WTC11 (cell line): Measurements from ENCODE around the gene GRIN2A. TPM values are rescaled to one million over a fixed set of nuclear protein-coding genes. Genes with fewer than 3 reads are reported as not detected.

Experiments
- ATAC-seq: fragments of 200-7000 bp; cut with Tn5 transposase; 2 replicates; pipeline ENCODE4 v1.10.0; 2021; ENCODE audit warnings: mild to moderate bottlenecking, moderate library complexity
- CTCF ChIA-PET: fragments of 300-600 bp; sonication (Branson Sonifier 250); formaldehyde crosslinking; loops from one replicate; lab custom pipeline; 2021; ENCODE audit warnings: antibody characterized with exemption; lab: Charles Lee
- POLR2A ChIA-PET: fragments of 350-600 bp; sonication (Branson Sonifier 250); formaldehyde crosslinking; loops from one replicate; lab custom pipeline; 2021; ENCODE audit warnings: antibody characterized with exemption; lab: Charles Lee
- DNase-seq: peaks from one replicate; pipeline ENCODE4 v3.0.0; 2021; ENCODE audit warnings: low spot score
- H3K27ac Mint-ChIP-seq: 2 replicates; pipeline ENCODE4 v1.8.0; 2021; ENCODE audit warnings: mixed read lengths
- H3K27me3 Mint-ChIP-seq: 2 replicates; pipeline ENCODE4 v1.8.0; 2021; ENCODE audit warnings: low read depth, mild to moderate bottlenecking, moderate library complexity, mixed read lengths
- H3K36me3 Mint-ChIP-seq: 2 replicates; pipeline ENCODE4 v1.8.0; 2021; ENCODE audit warnings: mixed read lengths
- H3K4me1 Mint-ChIP-seq: 2 replicates; pipeline ENCODE4 v1.8.0; 2022; ENCODE audit warnings: mixed read lengths
- H3K4me3 Mint-ChIP-seq: 2 replicates; pipeline ENCODE4 v1.8.0; 2021; ENCODE audit warnings: mild to moderate bottlenecking, moderate library complexity, mixed read lengths
- H3K9me3 Mint-ChIP-seq: 2 replicates; pipeline ENCODE4 v1.8.0; 2021; ENCODE audit warnings: mixed read lengths
- CREM ChIP-seq: sonication (generic); formaldehyde crosslinking; IDR thresholded peaks from 2 replicates; pipeline ENCODE4 v1.8.1; 2022; ENCODE audit warnings: mild to moderate bottlenecking, missing genetic modification reagents, moderate library complexity
- FOXJ3 ChIP-seq: sonication (generic); formaldehyde crosslinking; IDR thresholded peaks from 2 replicates; pipeline ENCODE4 v1.9.0; 2021; ENCODE audit warnings: missing genetic modification reagents, mild to moderate bottlenecking, borderline replicate concordance
- GTF2I ChIP-seq: fragments of 250-450 bp; sonication (Bioruptor Pico); conservative IDR thresholded peaks from 2 replicates; pipeline ENCODE4 v1.4.0; 2021; ENCODE audit warnings: mild to moderate bottlenecking
- KAT7 ChIP-seq: sonication (generic); formaldehyde crosslinking; IDR thresholded peaks from 2 replicates; pipeline ENCODE4 v1.8.1; 2023; ENCODE audit warnings: missing genetic modification reagents, mild to moderate bottlenecking, borderline replicate concordance
- NR2C2 ChIP-seq: sonication (generic); formaldehyde crosslinking; IDR thresholded peaks from 2 replicates; pipeline ENCODE4 v1.8.0; 2022; ENCODE audit warnings: mild to moderate bottlenecking, missing genetic modification reagents
- RORB ChIP-seq: fragments of 250-450 bp; sonication (Bioruptor Pico); IDR thresholded peaks from 2 replicates; pipeline ENCODE4 v1.9.0; 2021; ENCODE audit warnings: mild to moderate bottlenecking
- SOX15 ChIP-seq: fragments of 250-450 bp; sonication (Bioruptor Pico); IDR thresholded peaks from 2 replicates; pipeline ENCODE4 v1.9.0; 2021; ENCODE audit warnings: mild to moderate bottlenecking
- SP1 ChIP-seq: sonication (generic); formaldehyde crosslinking; conservative IDR thresholded peaks from 2 replicates; pipeline ENCODE4 v1.8.1; 2022; ENCODE audit warnings: missing genetic modification reagents
- ZNF138 ChIP-seq: sonication (generic); formaldehyde crosslinking; conservative IDR thresholded peaks from 2 replicates; pipeline ENCODE4 v1.8.1; 2022; ENCODE audit warnings: mild to moderate bottlenecking, moderate library complexity, missing genetic modification reagents
- ZNF232 ChIP-seq: sonication (generic); formaldehyde crosslinking; IDR thresholded peaks from 2 replicates; pipeline ENCODE4 v1.8.0; 2022; ENCODE audit warnings: mild to moderate bottlenecking, missing genetic modification reagents
- ZNF317 ChIP-seq: sonication (generic); formaldehyde crosslinking; IDR thresholded peaks from 2 replicates; pipeline ENCODE4 v1.8.1; 2023; ENCODE audit warnings: low read depth, mild to moderate bottlenecking, moderate library complexity, missing genetic modification reagents, borderline replicate concordance
- ZNF416 ChIP-seq: fragments of 250-450 bp; sonication (Bioruptor Pico); IDR thresholded peaks from 2 replicates; pipeline ENCODE4 v1.9.0; 2021; ENCODE audit warnings: mild to moderate bottlenecking, inconsistent platforms
- ZNF423 ChIP-seq: fragments of 250-450 bp; sonication (Bioruptor Pico); IDR thresholded peaks from 2 replicates; pipeline ENCODE4 v2.1.2; 2022; ENCODE audit warnings: mild to moderate bottlenecking, moderate library complexity
- ZNF671 ChIP-seq: fragments of 250-450 bp; sonication (Bioruptor Pico); IDR thresholded peaks from 2 replicates; pipeline ENCODE4 v1.8.0; 2021; ENCODE audit warnings: mild to moderate bottlenecking
- total RNA-seq: library from RNA; stranded (reverse); gene quantifications from 3 replicates; pipeline ENCODE4 v1.2.3, GENCODE V29; 2021
- TF ChIP-seq, protein P1 (sequence below): sonication (generic); formaldehyde crosslinking; IDR thresholded peaks from 2 replicates; pipeline ENCODE4 v1.8.0; 2023; ENCODE audit warnings: missing genetic modification reagents
- TF ChIP-seq, protein P2 (sequence below): sonication (generic); formaldehyde crosslinking; IDR thresholded peaks from 2 replicates; pipeline ENCODE4 v1.8.1; 2022; ENCODE audit warnings: low read depth, mild to moderate bottlenecking, moderate library complexity, missing genetic modification reagents, borderline replicate concordance
- TF ChIP-seq, protein P3 (sequence below): sonication (generic); formaldehyde crosslinking; IDR thresholded peaks from 2 replicates; pipeline ENCODE4 v1.8.1; 2023; ENCODE audit warnings: mild to moderate bottlenecking, missing genetic modification reagents, moderate library complexity
- TF ChIP-seq, protein P4 (sequence below): fragments of 200-600 bp; IDR thresholded peaks from 2 replicates; pipeline ENCODE4 v1.8.0; 2022; ENCODE audit warnings: antibody characterized with exemption
- TF ChIP-seq, protein P5 (sequence below): sonication (generic); formaldehyde crosslinking; IDR thresholded peaks from 2 replicates; pipeline ENCODE4 v1.8.1; 2023; ENCODE audit warnings: mild to moderate bottlenecking, missing genetic modification reagents, borderline replicate concordance

Gene GRIN2A
- total RNA-seq, 1 experiment from 2014 or later, result 3.5 TPM

DNA sequence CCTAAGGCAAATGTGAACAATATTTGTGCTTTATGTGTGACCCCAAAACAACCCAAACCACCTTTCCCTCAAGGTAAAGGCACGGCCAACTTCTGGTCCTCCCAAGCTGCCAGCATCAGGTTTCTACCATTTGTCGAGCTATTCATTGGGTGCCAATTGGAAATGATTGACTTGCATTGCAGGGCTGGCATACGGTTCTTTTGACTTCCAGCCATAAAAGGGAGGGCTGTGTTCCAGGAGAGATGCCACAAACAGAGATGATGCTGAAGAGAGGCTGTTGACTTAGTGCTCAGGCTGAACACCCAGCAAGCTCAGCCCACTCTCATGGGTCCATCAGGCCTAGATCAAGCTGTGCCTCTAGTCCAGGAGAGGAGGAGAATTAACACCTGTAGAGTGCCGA lies 252.4 kb downstream of the GRIN2A start (continued):
- TF ChIP-seq, protein P1, sequence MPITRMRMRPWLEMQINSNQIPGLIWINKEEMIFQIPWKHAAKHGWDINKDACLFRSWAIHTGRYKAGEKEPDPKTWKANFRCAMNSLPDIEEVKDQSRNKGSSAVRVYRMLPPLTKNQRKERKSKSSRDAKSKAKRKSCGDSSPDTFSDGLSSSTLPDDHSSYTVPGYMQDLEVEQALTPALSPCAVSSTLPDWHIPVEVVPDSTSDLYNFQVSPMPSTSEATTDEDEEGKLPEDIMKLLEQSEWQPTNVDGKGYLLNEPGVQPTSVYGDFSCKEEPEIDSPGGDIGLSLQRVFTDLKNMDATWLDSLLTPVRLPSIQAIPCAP (CRISPR knock-in tag), result no peak
- no peak for TF ChIP-seq SOX15 (CRISPR knock-in tag)
- TF ChIP-seq, all 79 proteins: peak for 0

DNA sequence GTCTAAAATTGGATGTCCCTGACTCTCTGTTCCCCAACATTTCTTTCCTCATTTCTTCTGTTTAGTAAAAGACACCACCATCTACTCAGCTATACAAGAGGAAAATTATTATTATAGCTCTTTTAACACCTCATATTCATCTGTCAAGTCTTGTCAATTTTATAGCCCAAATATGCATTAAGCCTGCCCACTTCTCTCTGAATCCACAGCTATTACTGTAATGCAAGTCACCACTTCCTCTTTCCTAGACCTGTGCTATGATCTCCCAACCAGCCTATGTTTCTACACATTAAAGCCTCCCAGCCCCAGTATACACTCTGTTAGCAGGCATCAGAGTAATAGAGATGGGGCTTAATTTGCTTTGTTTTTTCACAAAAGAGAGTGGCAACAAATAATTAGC lies 252.9 kb downstream of the GRIN2A start:
- H3K27ac Mint-ChIP-seq, result no peak overlapping the region
- H3K4me3 Mint-ChIP-seq, result no peak overlapping the region
- DNase-seq, result no peak
- H3K9me3 Mint-ChIP-seq, result no peaks in the 10 kb centered on the region
- POLR2A ChIA-PET, result no interaction called here
- no peaks in the 10 kb centered on the region for H3K36me3 Mint-ChIP-seq
- peaks cover 10% of the 10 kb centered on the region for H3K4me1 Mint-ChIP-seq
- no peak for ATAC-seq
- H3K27me3 Mint-ChIP-seq, result no peaks in the 10 kb centered on the region
- CTCF ChIA-PET, result no interaction called here
- TF ChIP-seq RORB (CRISPR knock-in tag), result no peak
- TF ChIP-seq, protein P2, sequence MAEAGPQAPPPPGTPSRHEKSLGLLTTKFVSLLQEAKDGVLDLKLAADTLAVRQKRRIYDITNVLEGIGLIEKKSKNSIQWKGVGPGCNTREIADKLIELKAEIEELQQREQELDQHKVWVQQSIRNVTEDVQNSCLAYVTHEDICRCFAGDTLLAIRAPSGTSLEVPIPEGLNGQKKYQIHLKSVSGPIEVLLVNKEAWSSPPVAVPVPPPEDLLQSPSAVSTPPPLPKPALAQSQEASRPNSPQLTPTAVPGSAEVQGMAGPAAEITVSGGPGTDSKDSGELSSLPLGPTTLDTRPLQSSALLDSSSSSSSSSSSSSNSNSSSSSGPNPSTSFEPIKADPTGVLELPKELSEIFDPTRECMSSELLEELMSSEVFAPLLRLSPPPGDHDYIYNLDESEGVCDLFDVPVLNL (CRISPR knock-in tag), result no peak
- TF ChIP-seq, protein P1 (CRISPR knock-in tag), result no peak
- no peak for TF ChIP-seq ZNF671 (CRISPR knock-in tag)
- no peak for TF ChIP-seq NR2C2
- TF ChIP-seq GTF2I (CRISPR knock-in tag), result no peak
- TF ChIP-seq, protein P3, sequence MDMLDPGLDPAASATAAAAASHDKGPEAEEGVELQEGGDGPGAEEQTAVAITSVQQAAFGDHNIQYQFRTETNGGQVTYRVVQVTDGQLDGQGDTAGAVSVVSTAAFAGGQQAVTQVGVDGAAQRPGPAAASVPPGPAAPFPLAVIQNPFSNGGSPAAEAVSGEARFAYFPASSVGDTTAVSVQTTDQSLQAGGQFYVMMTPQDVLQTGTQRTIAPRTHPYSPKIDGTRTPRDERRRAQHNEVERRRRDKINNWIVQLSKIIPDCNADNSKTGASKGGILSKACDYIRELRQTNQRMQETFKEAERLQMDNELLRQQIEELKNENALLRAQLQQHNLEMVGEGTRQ, result no peak
- TF ChIP-seq, protein P4, sequence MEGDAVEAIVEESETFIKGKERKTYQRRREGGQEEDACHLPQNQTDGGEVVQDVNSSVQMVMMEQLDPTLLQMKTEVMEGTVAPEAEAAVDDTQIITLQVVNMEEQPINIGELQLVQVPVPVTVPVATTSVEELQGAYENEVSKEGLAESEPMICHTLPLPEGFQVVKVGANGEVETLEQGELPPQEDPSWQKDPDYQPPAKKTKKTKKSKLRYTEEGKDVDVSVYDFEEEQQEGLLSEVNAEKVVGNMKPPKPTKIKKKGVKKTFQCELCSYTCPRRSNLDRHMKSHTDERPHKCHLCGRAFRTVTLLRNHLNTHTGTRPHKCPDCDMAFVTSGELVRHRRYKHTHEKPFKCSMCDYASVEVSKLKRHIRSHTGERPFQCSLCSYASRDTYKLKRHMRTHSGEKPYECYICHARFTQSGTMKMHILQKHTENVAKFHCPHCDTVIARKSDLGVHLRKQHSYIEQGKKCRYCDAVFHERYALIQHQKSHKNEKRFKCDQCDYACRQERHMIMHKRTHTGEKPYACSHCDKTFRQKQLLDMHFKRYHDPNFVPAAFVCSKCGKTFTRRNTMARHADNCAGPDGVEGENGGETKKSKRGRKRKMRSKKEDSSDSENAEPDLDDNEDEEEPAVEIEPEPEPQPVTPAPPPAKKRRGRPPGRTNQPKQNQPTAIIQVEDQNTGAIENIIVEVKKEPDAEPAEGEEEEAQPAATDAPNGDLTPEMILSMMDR, result no peak
- no peak for TF ChIP-seq ZNF138 (CRISPR knock-in tag)
- no peak for TF ChIP-seq ZNF232 (CRISPR knock-in tag)
- TF ChIP-seq ZNF423 (CRISPR knock-in tag), result no peak
- TF ChIP-seq SP1 (CRISPR knock-in tag), result no peak
- TF ChIP-seq ZNF317 (CRISPR knock-in tag), result no peak
- no peak for TF ChIP-seq ZNF416 (CRISPR knock-in tag)

DNA sequence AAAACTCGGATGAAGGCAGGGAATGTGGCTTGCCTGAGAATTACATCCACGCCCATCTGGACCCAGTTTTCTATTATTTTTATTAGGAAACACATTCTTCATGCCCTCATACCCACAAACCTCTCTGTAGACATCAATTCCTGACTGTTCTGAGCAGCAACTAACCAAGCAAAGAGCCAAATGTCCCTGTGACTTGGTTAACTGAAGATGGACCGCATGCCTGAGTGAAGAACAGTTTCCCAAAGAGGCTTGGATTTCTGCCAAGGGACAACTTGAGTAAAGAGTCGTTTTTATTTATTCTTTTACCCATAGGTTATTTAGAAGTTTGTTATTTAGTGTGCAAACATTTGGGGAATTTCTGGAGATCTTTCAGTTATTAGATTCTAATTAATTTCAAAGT lies 259.8 kb downstream of the GRIN2A start:
- Mint-ChIP-seq H3K4me1 (peaks cover 10% of the 10 kb centered on the region), H3K27me3 (no peaks in the 10 kb centered on the region), H3K9me3 (no peaks in the 10 kb centered on the region), H3K4me3 (no peak overlapping the region), H3K27ac (no peak overlapping the region), H3K36me3 (no peaks in the 10 kb centered on the region)
- no peak for DNase-seq
- TF ChIP-seq KAT7 (CRISPR knock-in tag) (no peak), CREM (CRISPR knock-in tag) (no peak), FOXJ3 (CRISPR knock-in tag) (no peak), ZNF416 (CRISPR knock-in tag) (no peak)
- TF ChIP-seq, protein P5, sequence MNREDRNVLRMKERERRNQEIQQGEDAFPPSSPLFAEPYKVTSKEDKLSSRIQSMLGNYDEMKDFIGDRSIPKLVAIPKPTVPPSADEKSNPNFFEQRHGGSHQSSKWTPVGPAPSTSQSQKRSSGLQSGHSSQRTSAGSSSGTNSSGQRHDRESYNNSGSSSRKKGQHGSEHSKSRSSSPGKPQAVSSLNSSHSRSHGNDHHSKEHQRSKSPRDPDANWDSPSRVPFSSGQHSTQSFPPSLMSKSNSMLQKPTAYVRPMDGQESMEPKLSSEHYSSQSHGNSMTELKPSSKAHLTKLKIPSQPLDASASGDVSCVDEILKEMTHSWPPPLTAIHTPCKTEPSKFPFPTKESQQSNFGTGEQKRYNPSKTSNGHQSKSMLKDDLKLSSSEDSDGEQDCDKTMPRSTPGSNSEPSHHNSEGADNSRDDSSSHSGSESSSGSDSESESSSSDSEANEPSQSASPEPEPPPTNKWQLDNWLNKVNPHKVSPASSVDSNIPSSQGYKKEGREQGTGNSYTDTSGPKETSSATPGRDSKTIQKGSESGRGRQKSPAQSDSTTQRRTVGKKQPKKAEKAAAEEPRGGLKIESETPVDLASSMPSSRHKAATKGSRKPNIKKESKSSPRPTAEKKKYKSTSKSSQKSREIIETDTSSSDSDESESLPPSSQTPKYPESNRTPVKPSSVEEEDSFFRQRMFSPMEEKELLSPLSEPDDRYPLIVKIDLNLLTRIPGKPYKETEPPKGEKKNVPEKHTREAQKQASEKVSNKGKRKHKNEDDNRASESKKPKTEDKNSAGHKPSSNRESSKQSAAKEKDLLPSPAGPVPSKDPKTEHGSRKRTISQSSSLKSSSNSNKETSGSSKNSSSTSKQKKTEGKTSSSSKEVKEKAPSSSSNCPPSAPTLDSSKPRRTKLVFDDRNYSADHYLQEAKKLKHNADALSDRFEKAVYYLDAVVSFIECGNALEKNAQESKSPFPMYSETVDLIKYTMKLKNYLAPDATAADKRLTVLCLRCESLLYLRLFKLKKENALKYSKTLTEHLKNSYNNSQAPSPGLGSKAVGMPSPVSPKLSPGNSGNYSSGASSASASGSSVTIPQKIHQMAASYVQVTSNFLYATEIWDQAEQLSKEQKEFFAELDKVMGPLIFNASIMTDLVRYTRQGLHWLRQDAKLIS (CRISPR knock-in tag), result no peak
- ChIA-PET POLR2A (no interaction called here), CTCF (no interaction called here)
- ATAC-seq, result no peak
